K562 (cell line): ENCODE measurements around the gene EPS8L1. TPM values are rescaled to one million over a fixed set of nuclear protein-coding genes. Genes with fewer than 3 reads are reported as not detected.

ENCODE experiments used
- CBX8 ChIP-seq: fragments of 200-600 bp; sonication (generic); IDR thresholded peaks from 2 replicates; pipeline ENCODE4 v1.6.1; 2012; ENCODE audit warnings: borderline replicate concordance, mixed run types, low read depth, mild to moderate bottlenecking, moderate library complexity, mixed read lengths, low read length, control low read depth, inconsistent platforms; ENCODE audit not compliant: poor library complexity, severe bottlenecking; ENCODE audit errors: extremely low read depth
- FOXA3 ChIP-seq, 2 experiments: fragments of 450-650 bp in 1 of 2; sonication (generic) in 1 of 2; formaldehyde crosslinking; IDR thresholded peaks in 1 of 2; conservative IDR thresholded peaks in 1 of 2; 2 replicates each; pipeline versions ENCODE4 v1.4.0 to v1.8.0; 2020 to 2022; ENCODE audit warnings: mild to moderate bottlenecking in 2 of 2, missing genetic modification reagents in 1 of 2
- GATA2 ChIP-seq: sonication (generic); formaldehyde crosslinking; IDR thresholded peaks from 2 replicates; pipeline ENCODE4 v1.4.0; 2020; ENCODE audit warnings: mild to moderate bottlenecking, missing genetic modification reagents
- KLF6 ChIP-seq: fragments of 250-450 bp; sonication (Bioruptor Pico); IDR thresholded peaks from 2 replicates; pipeline ENCODE4 v1.4.0; 2020; ENCODE audit warnings: mild to moderate bottlenecking, moderate library complexity, borderline replicate concordance
- PTBP1 ChIP-seq: fragments of 200-400 bp; formaldehyde crosslinking; IDR thresholded peaks from 2 replicates; pipeline ENCODE4 v1.6.1; 2017; ENCODE audit warnings: low read depth, low read length
- RBBP5 ChIP-seq: fragments of 200-600 bp; sonication (generic); IDR thresholded peaks from 2 replicates; pipeline ENCODE4 v1.6.1; 2012; ENCODE audit warnings: borderline replicate concordance, mild to moderate bottlenecking, low read length, control low read depth, inconsistent platforms; ENCODE audit not compliant: insufficient read depth, poor library complexity, severe bottlenecking
- ZEB2 ChIP-seq: fragments of 450-650 bp; IDR thresholded peaks from 2 replicates; pipeline ENCODE4 v1.6.1; 2016
- ZNF175 ChIP-seq: fragments of 200-800 bp; sonication (Bioruptor generic); IDR thresholded peaks from 2 replicates; pipeline ENCODE4 v1.6.1; 2016; ENCODE audit warnings: low read depth, mild to moderate bottlenecking, missing genetic modification characterization, missing compliant biosample characterization
- ZNF23 ChIP-seq: fragments of 250-450 bp; sonication (Bioruptor Pico); IDR thresholded peaks from 2 replicates; pipeline ENCODE4 v1.4.0; 2020; ENCODE audit warnings: mild to moderate bottlenecking
- ZNF24 ChIP-seq: fragments of 450-650 bp; IDR thresholded peaks from 2 replicates; pipeline ENCODE4 v1.6.1; 2016
- ZNF263 ChIP-seq: sonication (generic); formaldehyde crosslinking; IDR thresholded peaks from 2 replicates; pipeline ENCODE4 v1.8.0; 2022; ENCODE audit warnings: mild to moderate bottlenecking, missing genetic modification reagents, borderline replicate concordance
- ZNF407 ChIP-seq: fragments of 450-650 bp; IDR thresholded peaks from 2 replicates; pipeline ENCODE4 v1.6.1; 2016; ENCODE audit warnings: low read depth
- polyA plus RNA-seq, 8 experiments: library from polyadenylated mRNA; depleted of rRNA in 4 of 8; stranded (reverse) in 5 of 8; unstranded in 3 of 8; fragments of >200 nt; fragmentation: Nextera tagmentation in 2 of 8; fragmentation: Illumina TruSeq in 1 of 8; extraction: Ambion mirVana in 2 of 8; extraction: Trizol in 1 of 8; gene quantifications; 2 replicates each; pipeline versions ENCODE4 v1.2.1 to v1.2.3, GENCODE V29; 2011 to 2014; ENCODE audit warnings: inconsistent platforms in 1 of 8, missing spikeins in 1 of 8
- total RNA-seq, 7 experiments: library from RNA; depleted of rRNA in 6 of 7; stranded (reverse); fragments of >200 nt in 6 of 7; fragmentation: Illumina TruSeq in 2 of 7; extraction: Trizol in 2 of 7; gene quantifications; 2 replicates each; pipeline versions ENCODE4 v1.2.1 to v1.2.3, GENCODE V29; 2011 to 2021; ENCODE audit warnings: low replicate concordance in 1 of 7
- TF ChIP-seq, protein P1 (sequence below): fragments of 450-650 bp; IDR thresholded peaks from 2 replicates; pipeline ENCODE4 v1.7.0; 2016; ENCODE audit warnings: borderline replicate concordance

Gene EPS8L1
- total and polyA plus RNA-seq, 9 of the 15 experiments (the other 6 are each of a cell fraction or from before 2014, with no cell fraction given): 0.35 to 22.1 (median 11.9) TPM

GRCh38 chr19:55027472-55028337 is 48.0 kb upstream of the EPS8L1 start (continued):
- TF ChIP-seq ZNF407: no peak
- TF ChIP-seq PTBP1: 0 out of 2 replicates have a peak, but pooled peaks have one; percentile 46
- TF ChIP-seq RBBP5: peak; percentile 58
- TF ChIP-seq FOXA3 (CRISPR knock-in tag; conservative IDR thresholded peaks at IDR 0.05 in 1 of 2, IDR thresholded peaks at IDR 0.05 in 1 of 2): peak in 1 of 2 experiments; percentile 59; a peak in 1 of 4 replicates
- peak; percentile 69 for TF ChIP-seq GATA2 (CRISPR knock-in tag)
- no peak for TF ChIP-seq CBX8
- 0 out of 2 replicates have a peak, but pooled peaks have one; percentile 33 for TF ChIP-seq ZEB2
- TF ChIP-seq, protein P1, sequence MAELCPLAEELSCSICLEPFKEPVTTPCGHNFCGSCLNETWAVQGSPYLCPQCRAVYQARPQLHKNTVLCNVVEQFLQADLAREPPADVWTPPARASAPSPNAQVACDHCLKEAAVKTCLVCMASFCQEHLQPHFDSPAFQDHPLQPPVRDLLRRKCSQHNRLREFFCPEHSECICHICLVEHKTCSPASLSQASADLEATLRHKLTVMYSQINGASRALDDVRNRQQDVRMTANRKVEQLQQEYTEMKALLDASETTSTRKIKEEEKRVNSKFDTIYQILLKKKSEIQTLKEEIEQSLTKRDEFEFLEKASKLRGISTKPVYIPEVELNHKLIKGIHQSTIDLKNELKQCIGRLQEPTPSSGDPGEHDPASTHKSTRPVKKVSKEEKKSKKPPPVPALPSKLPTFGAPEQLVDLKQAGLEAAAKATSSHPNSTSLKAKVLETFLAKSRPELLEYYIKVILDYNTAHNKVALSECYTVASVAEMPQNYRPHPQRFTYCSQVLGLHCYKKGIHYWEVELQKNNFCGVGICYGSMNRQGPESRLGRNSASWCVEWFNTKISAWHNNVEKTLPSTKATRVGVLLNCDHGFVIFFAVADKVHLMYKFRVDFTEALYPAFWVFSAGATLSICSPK: no peak
- TF ChIP-seq ZNF175 (CRISPR knock-in tag): no peak
- TF ChIP-seq ZNF263 (CRISPR knock-in tag): peak; percentile 58; the same call in 1 of the 2 replicates
- 0 out of 2 replicates have a peak, but pooled peaks have one; percentile 16 for TF ChIP-seq ZNF24
- no peak for TF ChIP-seq KLF6 (CRISPR knock-in tag)
- TF ChIP-seq ZNF23 (CRISPR knock-in tag): no peak
